GM23338 (cell line): ENCODE results near the gene CELSR1. TPM values are rescaled to one million over a fixed set of nuclear protein-coding genes. Genes with fewer than 3 reads are reported as not detected.

ENCODE experiments used
- ATAC-seq: fragments of 200-7000 bp; cut with Tn5 transposase; 3 replicates; pipeline ENCODE4 v1.9.1; 2020
- DNase-seq: peaks from one replicate; pipeline ENCODE4 v3.0.0-alpha.2; 2015; ENCODE audit warnings: low spot score
- H2AFZ ChIP-seq: fragments of 200-600 bp; sonication (generic); 2 replicates; pipeline ENCODE4 v1.8.0; 2016; ENCODE audit warnings: antibody characterized with exemption, mild to moderate bottlenecking, moderate library complexity
- H3F3A ChIP-seq: fragments of 200-600 bp; sonication (generic); replicated peaks from 2 replicates; pipeline ENCODE4 v1.8.0; 2017; ENCODE audit warnings: antibody characterized with exemption, mixed run types, low read depth
- H3K27ac ChIP-seq: fragments of 200-600 bp; sonication (generic); 2 replicates; pipeline ENCODE4 v1.6.1; 2016; ENCODE audit warnings: low read depth
- H3K27me3 ChIP-seq: fragments of 200-600 bp; sonication (generic); 2 replicates; pipeline ENCODE4 v1.8.0; 2016; ENCODE audit warnings: mild to moderate bottlenecking, mixed run types, moderate library complexity; ENCODE audit not compliant: insufficient read depth
- H3K36me3 ChIP-seq: fragments of 200-600 bp; sonication (generic); 2 replicates; pipeline ENCODE4 v1.8.0; 2016; ENCODE audit warnings: mild to moderate bottlenecking; ENCODE audit not compliant: insufficient read depth
- H3K4me1 ChIP-seq: fragments of 200-600 bp; sonication (generic); 2 replicates; pipeline ENCODE4 v1.8.0; 2016; ENCODE audit warnings: mild to moderate bottlenecking, moderate library complexity; ENCODE audit not compliant: insufficient read depth
- H3K4me2 ChIP-seq: fragments of 200-600 bp; sonication (generic); 2 replicates; pipeline ENCODE4 v1.7.1; 2017; ENCODE audit warnings: mixed run types
- H3K4me3 ChIP-seq: fragments of 200-600 bp; sonication (generic); 2 replicates; pipeline ENCODE4 v1.6.1; 2016; ENCODE audit warnings: mixed run types
- H3K79me2 ChIP-seq: fragments of 200-600 bp; sonication (generic); replicated peaks from 2 replicates; pipeline ENCODE4 v1.8.0; 2017; ENCODE audit warnings: mild to moderate bottlenecking; ENCODE audit not compliant: insufficient read depth
- H3K9me2 ChIP-seq: fragments of 200-600 bp; sonication (generic); 2 replicates; pipeline ENCODE4 v1.8.0; 2017; ENCODE audit not compliant: insufficient read depth
- H4K20me1 ChIP-seq: fragments of 200-600 bp; sonication (generic); replicated peaks from 2 replicates; pipeline ENCODE4 v1.8.0; 2017; ENCODE audit warnings: mild to moderate bottlenecking; ENCODE audit not compliant: insufficient read depth
- H3K27ac Mint-ChIP-seq: 2 replicates; pipeline ENCODE4 v1.8.0; 2020; ENCODE audit warnings: inconsistent platforms, mild to moderate bottlenecking, moderate library complexity, mixed read lengths
- H3K27me3 Mint-ChIP-seq: 3 replicates; pipeline ENCODE4 v1.8.0; 2022; ENCODE audit warnings: low read depth, mild to moderate bottlenecking, moderate library complexity, mixed read lengths, inconsistent platforms; ENCODE audit not compliant: insufficient read depth, poor library complexity
- H3K36me3 Mint-ChIP-seq: 3 replicates; pipeline ENCODE4 v1.8.0; 2021; ENCODE audit warnings: low read depth, mild to moderate bottlenecking, inconsistent platforms, moderate library complexity, mixed read lengths
- H3K4me1 Mint-ChIP-seq: 3 replicates; pipeline ENCODE4 v1.8.0; 2020; ENCODE audit warnings: mild to moderate bottlenecking, inconsistent platforms, mixed read lengths
- H3K4me3 Mint-ChIP-seq: 3 replicates; pipeline ENCODE4 v1.8.0; 2021; ENCODE audit warnings: moderate library complexity, mild to moderate bottlenecking, inconsistent platforms, mixed read lengths
- H3K9me3 Mint-ChIP-seq: 3 replicates; pipeline ENCODE4 v1.8.0; 2020; ENCODE audit warnings: moderate library complexity, mild to moderate bottlenecking, inconsistent platforms, mixed read lengths
- CTCF ChIP-seq, 2 experiments: fragments of 200-600 bp in 1 of 2; sonication (generic) in 1 of 2; conservative IDR thresholded peaks; 2 replicates each; pipeline versions ENCODE4 v1.5.1 to v1.6.1; 2016 to 2017; ENCODE audit warnings: antibody characterized with exemption in 2 of 2, low read depth in 2 of 2, mild to moderate bottlenecking in 2 of 2, moderate library complexity in 1 of 2
- JUNB ChIP-seq: IDR thresholded peaks from one replicate; pipeline ENCODE4 v1.6.1; 2016; ENCODE audit warnings: antibody characterized with exemption; ENCODE audit not compliant: unreplicated experiment
- STAT1 ChIP-seq: IDR thresholded peaks from one replicate; pipeline ENCODE4 v1.6.1; 2016; ENCODE audit warnings: antibody characterized with exemption; ENCODE audit not compliant: unreplicated experiment
- ZNF331 ChIP-seq: fragments of 250-450 bp; sonication (Bioruptor Pico); IDR thresholded peaks from 2 replicates; pipeline ENCODE4 v1.5.0; 2020; ENCODE audit warnings: low read depth, mild to moderate bottlenecking, moderate library complexity
- polyA plus RNA-seq: library from polyadenylated mRNA; unstranded; fragments of >200 nt; fragmentation: Nextera tagmentation; extraction: Ambion mirVana; gene quantifications from 2 replicates; pipeline ENCODE4 v1.2.1, GENCODE V29; 2016
- total RNA-seq: library from RNA; depleted of rRNA; stranded (reverse); fragments of >200 nt; shearing (Covaris generic); gene quantifications from 2 replicates; pipeline ENCODE4 v1.2.3, GENCODE V29; 2014
- TF ChIP-seq, protein P1 (sequence below): fragments of 250-450 bp; sonication (Bioruptor Pico); IDR thresholded peaks from 2 replicates; pipeline ENCODE4 v1.5.0; 2020; ENCODE audit warnings: mild to moderate bottlenecking, moderate library complexity

CELSR1 gene
- total and polyA plus RNA-seq, 2 experiments from 2014 or later, result 4.8 to 20.4 TPM

GRCh38 chr22:46389081-46389480 lies 148.3 kb downstream of the CELSR1 start:
- Histone ChIP-seq H3K27ac (no peak overlapping the region), H3K4me1 (no peaks in the 10 kb centered on the region), H3K4me2 (no peak overlapping the region), H3K36me3 (no peaks in the 10 kb centered on the region), H4K20me1 (no peaks in the 10 kb centered on the region), H2AFZ (no peak overlapping the region), H3K4me3 (no peak overlapping the region), H3K79me2 (no peaks in the 10 kb centered on the region), H3K9me2 (no peaks in the 10 kb centered on the region), H3K27me3 (no peaks in the 10 kb centered on the region), H3F3A (no peaks in the 10 kb centered on the region)
- DNase-seq (no peak), ATAC-seq (no peak)
- peaks cover 4% of the 10 kb centered on the region; the same call in 1 of the 3 replicates for H3K4me1 Mint-ChIP-seq
- TF ChIP-seq, protein P1, sequence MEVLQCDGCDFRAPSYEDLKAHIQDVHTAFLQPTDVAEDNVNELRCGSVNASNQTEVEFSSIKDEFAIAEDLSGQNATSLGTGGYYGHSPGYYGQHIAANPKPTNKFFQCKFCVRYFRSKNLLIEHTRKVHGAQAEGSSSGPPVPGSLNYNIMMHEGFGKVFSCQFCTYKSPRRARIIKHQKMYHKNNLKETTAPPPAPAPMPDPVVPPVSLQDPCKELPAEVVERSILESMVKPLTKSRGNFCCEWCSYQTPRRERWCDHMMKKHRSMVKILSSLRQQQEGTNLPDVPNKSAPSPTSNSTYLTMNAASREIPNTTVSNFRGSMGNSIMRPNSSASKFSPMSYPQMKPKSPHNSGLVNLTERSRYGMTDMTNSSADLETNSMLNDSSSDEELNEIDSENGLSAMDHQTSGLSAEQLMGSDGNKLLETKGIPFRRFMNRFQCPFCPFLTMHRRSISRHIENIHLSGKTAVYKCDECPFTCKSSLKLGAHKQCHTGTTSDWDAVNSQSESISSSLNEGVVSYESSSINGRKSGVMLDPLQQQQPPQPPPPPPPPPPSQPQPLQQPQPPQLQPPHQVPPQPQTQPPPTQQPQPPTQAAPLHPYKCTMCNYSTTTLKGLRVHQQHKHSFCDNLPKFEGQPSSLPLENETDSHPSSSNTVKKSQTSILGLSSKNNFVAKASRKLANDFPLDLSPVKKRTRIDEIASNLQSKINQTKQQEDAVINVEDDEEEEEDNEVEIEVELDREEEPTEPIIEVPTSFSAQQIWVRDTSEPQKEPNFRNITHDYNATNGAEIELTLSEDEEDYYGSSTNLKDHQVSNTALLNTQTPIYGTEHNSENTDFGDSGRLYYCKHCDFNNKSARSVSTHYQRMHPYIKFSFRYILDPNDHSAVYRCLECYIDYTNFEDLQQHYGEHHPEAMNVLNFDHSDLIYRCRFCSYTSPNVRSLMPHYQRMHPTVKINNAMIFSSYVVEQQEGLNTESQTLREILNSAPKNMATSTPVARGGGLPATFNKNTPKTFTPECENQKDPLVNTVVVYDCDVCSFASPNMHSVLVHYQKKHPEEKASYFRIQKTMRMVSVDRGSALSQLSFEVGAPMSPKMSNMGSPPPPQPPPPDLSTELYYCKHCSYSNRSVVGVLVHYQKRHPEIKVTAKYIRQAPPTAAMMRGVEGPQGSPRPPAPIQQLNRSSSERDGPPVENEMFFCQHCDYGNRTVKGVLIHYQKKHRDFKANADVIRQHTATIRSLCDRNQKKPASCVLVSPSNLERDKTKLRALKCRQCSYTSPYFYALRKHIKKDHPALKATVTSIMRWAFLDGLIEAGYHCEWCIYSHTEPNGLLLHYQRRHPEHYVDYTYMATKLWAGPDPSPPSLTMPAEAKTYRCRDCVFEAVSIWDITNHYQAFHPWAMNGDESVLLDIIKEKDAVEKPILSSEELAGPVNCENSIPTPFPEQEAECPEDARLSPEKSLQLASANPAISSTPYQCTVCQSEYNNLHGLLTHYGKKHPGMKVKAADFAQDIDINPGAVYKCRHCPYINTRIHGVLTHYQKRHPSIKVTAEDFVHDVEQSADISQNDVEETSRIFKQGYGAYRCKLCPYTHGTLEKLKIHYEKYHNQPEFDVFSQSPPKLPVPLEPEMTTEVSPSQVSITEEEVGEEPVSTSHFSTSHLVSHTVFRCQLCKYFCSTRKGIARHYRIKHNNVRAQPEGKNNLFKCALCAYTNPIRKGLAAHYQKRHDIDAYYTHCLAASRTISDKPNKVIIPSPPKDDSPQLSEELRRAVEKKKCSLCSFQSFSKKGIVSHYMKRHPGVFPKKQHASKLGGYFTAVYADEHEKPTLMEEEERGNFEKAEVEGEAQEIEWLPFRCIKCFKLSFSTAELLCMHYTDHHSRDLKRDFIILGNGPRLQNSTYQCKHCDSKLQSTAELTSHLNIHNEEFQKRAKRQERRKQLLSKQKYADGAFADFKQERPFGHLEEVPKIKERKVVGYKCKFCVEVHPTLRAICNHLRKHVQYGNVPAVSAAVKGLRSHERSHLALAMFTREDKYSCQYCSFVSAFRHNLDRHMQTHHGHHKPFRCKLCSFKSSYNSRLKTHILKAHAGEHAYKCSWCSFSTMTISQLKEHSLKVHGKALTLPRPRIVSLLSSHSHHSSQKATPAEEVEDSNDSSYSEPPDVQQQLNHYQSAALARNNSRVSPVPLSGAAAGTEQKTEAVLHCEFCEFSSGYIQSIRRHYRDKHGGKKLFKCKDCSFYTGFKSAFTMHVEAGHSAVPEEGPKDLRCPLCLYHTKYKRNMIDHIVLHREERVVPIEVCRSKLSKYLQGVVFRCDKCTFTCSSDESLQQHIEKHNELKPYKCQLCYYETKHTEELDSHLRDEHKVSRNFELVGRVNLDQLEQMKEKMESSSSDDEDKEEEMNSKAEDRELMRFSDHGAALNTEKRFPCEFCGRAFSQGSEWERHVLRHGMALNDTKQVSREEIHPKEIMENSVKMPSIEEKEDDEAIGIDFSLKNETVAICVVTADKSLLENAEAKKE (CRISPR knock-in tag), result no peak
- TF ChIP-seq ZNF331 (CRISPR knock-in tag) (no peak), STAT1 (no peak), CTCF (conservative IDR thresholded peaks at IDR 0.05; ENCODE audit: low read depth in 2 of 2) (no peak), JUNB (no peak)
- H3K9me3 Mint-ChIP-seq, result no peaks in the 10 kb centered on the region
- H3K27ac Mint-ChIP-seq, result no peak overlapping the region
- no peaks in the 10 kb centered on the region for H3K36me3 Mint-ChIP-seq
- peaks cover 11% of the 10 kb centered on the region for H3K27me3 Mint-ChIP-seq
- H3K4me3 Mint-ChIP-seq, result no peak overlapping the region
